Hepatic stellate cell (primary cell): ENCODE data around the gene PPRC1.

ENCODE experiments used
- DNase-seq: peaks from one replicate; pipeline ENCODE4 v3.0.0; 2011; ENCODE audit warnings: low spot score

PPRC1 gene, protein sequence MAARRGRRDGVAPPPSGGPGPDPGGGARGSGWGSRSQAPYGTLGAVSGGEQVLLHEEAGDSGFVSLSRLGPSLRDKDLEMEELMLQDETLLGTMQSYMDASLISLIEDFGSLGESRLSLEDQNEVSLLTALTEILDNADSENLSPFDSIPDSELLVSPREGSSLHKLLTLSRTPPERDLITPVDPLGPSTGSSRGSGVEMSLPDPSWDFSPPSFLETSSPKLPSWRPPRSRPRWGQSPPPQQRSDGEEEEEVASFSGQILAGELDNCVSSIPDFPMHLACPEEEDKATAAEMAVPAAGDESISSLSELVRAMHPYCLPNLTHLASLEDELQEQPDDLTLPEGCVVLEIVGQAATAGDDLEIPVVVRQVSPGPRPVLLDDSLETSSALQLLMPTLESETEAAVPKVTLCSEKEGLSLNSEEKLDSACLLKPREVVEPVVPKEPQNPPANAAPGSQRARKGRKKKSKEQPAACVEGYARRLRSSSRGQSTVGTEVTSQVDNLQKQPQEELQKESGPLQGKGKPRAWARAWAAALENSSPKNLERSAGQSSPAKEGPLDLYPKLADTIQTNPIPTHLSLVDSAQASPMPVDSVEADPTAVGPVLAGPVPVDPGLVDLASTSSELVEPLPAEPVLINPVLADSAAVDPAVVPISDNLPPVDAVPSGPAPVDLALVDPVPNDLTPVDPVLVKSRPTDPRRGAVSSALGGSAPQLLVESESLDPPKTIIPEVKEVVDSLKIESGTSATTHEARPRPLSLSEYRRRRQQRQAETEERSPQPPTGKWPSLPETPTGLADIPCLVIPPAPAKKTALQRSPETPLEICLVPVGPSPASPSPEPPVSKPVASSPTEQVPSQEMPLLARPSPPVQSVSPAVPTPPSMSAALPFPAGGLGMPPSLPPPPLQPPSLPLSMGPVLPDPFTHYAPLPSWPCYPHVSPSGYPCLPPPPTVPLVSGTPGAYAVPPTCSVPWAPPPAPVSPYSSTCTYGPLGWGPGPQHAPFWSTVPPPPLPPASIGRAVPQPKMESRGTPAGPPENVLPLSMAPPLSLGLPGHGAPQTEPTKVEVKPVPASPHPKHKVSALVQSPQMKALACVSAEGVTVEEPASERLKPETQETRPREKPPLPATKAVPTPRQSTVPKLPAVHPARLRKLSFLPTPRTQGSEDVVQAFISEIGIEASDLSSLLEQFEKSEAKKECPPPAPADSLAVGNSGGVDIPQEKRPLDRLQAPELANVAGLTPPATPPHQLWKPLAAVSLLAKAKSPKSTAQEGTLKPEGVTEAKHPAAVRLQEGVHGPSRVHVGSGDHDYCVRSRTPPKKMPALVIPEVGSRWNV (N-terminal part only)

GRCh38 chr10:102132563-102133372 lies at the start of gene PPRC1:
Gene PPRC1 (plus strand): TSS chr10:102133040. CDS start chr10:102133069, 29 bp downstream.
- DNase-seq, result peak; percentile 98

DNA sequence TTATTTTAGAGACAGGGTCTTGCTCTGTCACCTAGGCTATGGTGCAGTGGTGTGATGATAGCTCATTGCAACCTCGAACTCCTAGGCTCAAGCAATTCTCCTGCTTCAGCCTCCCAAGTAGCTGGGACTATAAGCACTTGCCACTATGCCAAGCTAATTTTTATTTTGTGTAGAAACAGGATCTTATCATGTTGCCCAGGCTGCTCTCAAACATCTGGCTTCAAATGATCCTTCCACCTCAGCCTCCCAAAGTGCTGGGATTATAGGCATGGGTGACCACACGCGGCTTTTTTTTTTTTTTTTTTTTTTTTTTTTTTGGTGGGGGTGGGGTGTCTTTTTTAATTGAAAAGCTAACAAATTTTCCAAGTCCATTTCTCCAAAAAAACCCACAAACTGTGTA lies 49.3 kb upstream of the PPRC1 start:
- DNase-seq, result no peak

DNA sequence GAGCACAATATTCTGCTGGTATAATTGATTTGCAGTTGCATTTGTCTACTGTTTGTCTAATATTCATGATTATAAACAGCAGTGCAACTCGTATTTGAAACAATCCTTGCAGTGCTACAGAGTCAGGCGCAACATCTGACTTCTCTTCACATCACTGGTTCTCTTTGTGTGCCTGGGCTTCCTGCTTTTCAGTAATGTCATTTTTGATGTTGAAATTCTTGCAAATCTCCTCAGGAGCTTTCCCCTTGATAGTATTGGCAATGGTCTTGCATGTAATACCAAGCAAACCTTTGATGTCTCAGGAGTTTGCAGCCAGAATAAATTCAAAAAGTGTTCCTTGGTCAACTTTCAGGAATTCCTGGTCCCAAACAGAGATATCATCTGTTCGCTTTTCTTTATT lies 47.5 kb upstream of the PPRC1 start:
- DNase-seq, result no peak

DNA sequence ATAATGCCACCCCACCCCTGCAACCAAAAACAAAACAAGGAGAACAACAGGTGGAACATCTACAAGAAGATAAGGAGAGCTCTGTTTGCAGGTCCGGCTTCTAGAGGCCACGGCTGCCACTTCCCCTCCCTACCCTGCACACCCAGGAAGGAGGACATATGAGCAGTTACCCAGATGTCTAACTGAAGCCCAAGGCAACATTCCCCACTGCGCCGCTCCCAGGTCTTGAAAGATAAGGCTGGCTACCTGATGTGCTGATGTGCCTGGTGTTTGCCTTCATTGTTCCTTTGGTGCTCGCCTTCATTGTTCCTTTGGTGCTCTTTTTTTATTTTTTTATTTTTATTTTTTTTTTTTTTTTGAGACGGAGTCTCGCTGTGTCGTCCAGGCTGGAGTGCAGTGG lies 46.6 kb upstream of the PPRC1 start:
- no peak for DNase-seq

- DNase-seq, result peak; percentile 56
Measured at GRCh38 chr10:102090772-102091171, 42.1 kb upstream of the PPRC1 start.

DNA sequence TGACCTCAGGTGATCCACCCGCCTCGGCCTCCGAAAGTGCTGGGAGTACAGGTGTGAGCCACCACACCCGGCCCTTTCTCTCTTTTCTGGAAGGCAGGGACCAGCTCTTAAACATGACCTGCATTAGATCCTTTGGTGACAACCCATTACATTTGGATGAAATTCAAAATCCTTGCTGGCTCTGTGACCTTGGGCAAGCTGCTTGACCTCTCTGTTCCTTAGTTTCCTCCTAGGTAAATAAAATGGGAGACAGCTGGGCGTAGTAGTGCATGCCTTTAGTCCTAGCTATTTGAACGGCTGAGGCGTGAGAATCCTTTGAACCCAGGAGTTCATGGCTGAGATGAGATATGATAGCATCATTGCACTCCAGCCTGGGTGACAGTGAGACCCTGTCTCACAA lies 36.4 kb upstream of the PPRC1 start:
- no peak for DNase-seq

GRCh38 chr10:102101152-102101551 lies 31.7 kb upstream of the PPRC1 start:
- DNase-seq, result no peak

GRCh38 chr10:102102421-102102820 lies 30.4 kb upstream of the PPRC1 start:
- no peak for DNase-seq

DNA sequence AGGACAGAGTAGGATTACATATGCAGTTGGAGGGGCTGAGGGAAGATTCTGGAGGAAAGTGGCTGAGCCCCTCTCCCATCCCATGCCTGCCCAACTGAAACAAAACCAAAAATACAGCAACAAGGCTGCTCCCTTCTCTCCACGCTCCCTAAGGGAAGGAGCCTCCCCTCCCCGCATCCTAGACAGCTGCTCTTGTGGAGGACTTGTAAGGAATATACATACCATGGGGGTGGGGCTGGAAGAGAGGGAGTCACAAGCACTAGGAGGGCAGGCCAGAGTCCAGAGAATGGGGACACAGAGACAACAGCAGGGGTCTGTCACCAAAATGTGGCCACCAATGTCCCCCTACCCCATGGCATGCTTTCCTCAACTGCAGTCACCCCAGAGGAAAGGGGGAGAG lies 25.8 kb upstream of the PPRC1 start:
- no peak for DNase-seq

DNA sequence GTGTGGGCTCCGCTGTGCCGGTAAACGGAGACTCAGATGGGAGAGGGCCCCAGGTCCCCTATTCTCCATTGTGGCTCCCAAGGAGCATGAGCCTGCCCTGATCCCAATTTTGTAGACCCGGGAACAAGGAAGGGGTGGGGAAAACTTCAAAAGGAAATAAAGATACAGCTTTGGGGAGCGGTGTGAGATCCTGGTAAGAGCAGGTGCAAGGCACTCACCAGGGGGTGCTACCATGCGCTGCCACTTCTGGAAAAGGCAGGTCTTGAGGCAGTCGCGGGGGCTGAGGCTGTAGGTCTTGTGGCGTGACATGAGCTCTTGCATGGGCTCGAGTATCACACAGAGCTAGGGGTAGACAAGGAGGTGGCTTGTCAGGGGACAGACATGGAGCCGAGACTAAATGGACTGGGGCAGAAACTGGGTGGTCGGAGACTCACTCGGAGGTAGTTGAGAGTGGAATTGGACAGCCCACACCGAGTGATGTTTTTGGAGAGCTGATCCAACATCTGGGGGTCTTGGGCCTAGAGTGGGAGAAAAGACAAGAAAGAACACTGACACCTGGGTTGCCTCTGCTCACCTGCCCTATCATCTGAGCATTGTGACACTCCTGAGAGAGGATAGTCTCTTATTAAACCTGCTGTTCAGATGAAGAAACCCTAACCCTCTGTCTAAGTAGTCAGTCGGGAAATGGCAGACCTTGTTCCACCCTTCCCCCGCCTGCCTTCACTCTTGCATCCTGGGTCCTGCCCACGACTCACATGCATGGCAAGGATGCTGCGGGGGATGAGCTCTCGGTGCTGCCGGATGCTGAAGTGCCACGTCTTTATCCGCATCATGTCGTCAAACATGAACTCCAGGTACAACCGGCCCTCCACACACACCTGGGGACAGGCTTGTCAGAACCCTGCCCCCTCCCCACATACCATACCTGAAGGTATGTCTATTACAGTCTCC lies 23.4 kb upstream of the PPRC1 start:
- DNase-seq, result no peak

- DNase-seq, result no peak
Measured at GRCh38 chr10:102111276-102111675, 21.6 kb upstream of the PPRC1 start.

GRCh38 chr10:102112210-102112817 lies 20.5 kb upstream of the PPRC1 start:
- no peak for DNase-seq

DNA sequence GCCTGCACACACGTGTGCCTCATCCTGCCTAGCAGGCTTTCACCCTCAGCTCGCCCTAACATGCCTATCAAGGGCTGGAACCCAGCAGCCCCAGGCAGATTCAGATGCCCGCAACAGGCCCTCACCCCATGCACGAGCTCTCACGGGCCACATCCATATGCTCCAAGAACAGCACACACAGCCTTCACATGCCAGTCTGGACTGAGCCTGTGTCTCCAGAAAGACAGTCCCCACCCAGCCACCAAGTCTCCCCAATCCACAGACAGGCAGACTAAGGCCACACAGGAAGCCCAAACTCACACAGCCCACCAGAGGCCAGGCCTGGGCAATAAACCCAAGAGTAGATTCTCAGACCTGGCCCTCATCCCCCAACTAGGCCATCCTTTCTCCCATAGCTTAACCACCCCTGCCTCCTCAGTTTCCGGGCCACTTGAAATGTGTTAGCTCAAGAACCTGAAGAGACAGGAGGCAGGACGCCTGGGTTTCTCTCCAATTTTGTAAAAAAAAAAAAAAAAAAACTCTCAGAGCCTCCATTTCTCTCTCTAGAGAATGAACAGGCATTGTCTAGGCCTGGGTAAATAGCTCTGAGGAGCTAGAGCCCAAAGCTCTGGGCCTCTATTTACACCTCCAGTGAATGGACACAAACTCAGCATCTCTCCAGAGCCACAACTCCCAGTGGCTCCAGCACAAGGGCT lies 19.4 kb upstream of the PPRC1 start:
- no peak for DNase-seq

- no peak for DNase-seq
Measured at GRCh38 chr10:102113956-102114857, 18.6 kb upstream of the PPRC1 start.

DNA sequence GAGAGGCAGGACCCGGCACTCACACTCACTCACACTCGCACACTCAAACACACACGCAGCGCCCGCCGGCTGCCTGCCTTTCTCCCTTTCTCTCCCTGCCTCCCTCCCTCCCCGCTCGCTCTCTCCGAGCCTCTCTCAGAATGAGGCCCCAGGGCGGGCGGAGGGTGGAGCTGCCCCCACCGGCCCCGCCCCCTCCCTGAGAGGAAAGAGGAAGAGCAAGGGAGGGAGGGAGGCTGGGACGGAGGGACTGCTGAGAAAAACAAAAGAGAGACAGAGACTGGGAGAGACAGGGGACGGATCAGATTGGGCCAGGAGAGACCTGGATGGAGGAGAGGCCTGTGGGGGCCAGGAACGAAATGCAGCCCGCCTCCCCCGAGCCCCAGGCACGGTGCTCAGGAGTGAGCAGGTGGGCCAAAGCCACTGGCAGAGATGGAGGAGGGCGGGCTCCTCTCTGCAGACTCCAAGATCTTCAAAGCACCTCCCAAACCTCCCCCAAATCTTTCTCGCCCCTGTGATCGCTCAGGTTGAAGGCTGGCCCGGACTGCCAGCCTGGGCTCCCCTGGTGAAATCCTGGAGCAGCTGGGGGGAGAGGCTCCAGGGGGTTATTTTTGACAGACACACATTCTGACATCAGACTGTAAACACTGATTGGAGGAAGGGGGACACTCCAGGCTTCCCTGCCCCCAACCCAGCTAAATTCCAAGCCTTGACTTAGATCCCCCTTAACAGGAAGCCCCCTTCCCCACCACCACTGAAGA lies 17.8 kb upstream of the PPRC1 start:
- peak; percentile 86 for DNase-seq

DNA sequence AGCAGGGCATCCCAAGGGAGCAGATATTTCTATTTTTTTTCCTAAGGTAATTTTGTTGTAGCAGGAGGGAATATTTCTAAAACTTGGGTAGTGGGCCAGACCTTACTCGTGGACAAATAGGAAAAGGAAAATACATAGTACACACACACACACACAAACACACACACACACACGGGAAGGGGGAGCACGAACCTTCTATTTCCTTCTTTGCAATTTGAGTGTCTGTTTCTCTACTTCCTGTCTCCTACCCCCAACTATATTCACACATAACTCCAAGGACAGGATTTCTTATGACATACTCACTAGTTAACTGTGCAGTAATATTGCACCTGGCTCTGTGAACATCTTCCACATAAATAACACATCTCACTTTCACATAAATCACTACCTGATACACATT lies 17.1 kb upstream of the PPRC1 start:
- no peak for DNase-seq

DNA sequence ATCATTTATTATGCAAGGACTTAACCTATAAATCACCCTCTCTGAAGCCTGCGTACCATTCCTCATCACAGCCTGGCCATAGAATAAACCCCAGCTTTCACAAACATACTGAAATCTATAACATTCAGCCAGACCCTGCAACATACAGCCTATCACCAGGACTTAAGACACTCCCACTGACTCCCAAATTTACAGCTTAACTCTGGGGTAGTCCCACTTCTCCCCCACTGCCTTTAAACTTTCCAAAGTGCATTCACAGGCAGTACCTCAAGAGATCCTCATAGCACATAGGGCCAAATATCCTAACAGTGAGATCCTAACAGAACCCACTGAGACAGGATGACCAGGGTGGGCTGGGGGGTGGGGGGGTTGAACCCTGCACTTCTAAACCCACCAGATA lies 16.2 kb upstream of the PPRC1 start:
- no peak for DNase-seq
